Ovary (tissue), 9 donors: ENCODE data around the gene KIF7. TPM values are rescaled to one million over a fixed set of nuclear protein-coding genes. Genes with fewer than 3 reads are reported as not detected.
A peak's percentile ranks its signal among the peaks of the same experiment; 100 is the strongest.

Source experiments
- DNase-seq, 5 donors: peaks; one replicate each; pipeline ENCODE4 v3.0.0-alpha.2; 2019 to 2020
- H3K27ac ChIP-seq, 2 donors: fragments of 200-600 bp; one replicate each; pipeline versions ENCODE4 v1.5.1 to v1.8.0; 2019 to 2022
- H3K27me3 ChIP-seq: fragments of 200-600 bp; one replicate; pipeline ENCODE4 v1.8.0; 2022
- H3K36me3 ChIP-seq: fragments of 200-600 bp; sonication (generic); one replicate; pipeline ENCODE4 v1.5.1; 2019
- H3K4me1 ChIP-seq: one replicate; pipeline ENCODE4 v1.8.1; 2013; ENCODE audit warnings: mild to moderate bottlenecking, moderate library complexity; ENCODE audit not compliant: insufficient read depth
- H3K4me3 ChIP-seq: fragments of 200-600 bp; sonication (generic); one replicate; pipeline ENCODE4 v1.5.1; 2017
- H3K9me3 ChIP-seq, 2 donors: fragments of 200-600 bp in 1 of 2; sonication (generic) in 1 of 2; one replicate each; pipeline versions ENCODE4 v1.5.1 to v1.8.1; 2013 to 2019; ENCODE audit warnings: mild to moderate bottlenecking in 1 of 2, moderate library complexity in 1 of 2
- CTCF ChIP-seq, 3 donors: fragments of 450-650 bp in 2 of 3; fragments of 200-600 bp in 1 of 3; IDR thresholded peaks; one replicate each; pipeline versions ENCODE4 v1.5.1 to v1.8.0; 2016 to 2022; ENCODE audit warnings: antibody characterized with exemption in 3 of 3, mild to moderate bottlenecking in 1 of 3
- EP300 ChIP-seq: sonication (generic); formaldehyde crosslinking; IDR thresholded peaks from one replicate; pipeline ENCODE4 v1.6.1; 2017; ENCODE audit warnings: antibody characterized with exemption
- POLR2A ChIP-seq: fragments of 450-650 bp; IDR thresholded peaks from one replicate; pipeline ENCODE4 v1.6.1; 2017; ENCODE audit warnings: antibody characterized with exemption, mild to moderate bottlenecking, moderate library complexity
- WGBS, 3 donors: extraction: QIAGEN DNeasy Blood & Tissue Kit in 1 of 3; methylation state at CpG; one replicate each; pipeline versions ENCODE4 v1.1.5 to v1.1.7; 2013 to 2017; 5-methylcytosine and 5-hydroxymethylcytosine counted together
- intact Hi-C, 4 donors: fragments of 100-400 bp; cut with DNase I; formaldehyde crosslinking; loops; one replicate each; pipeline versions ENCODE4 v1.11.0 to v1.15.1; 2022 to 2023
- polyA plus RNA-seq, 2 donors: library from polyadenylated mRNA; stranded (reverse); fragments of 200-250 nt in 1 of 2; fragments of 350-450 nt in 1 of 2; fragmentation: Illumina TruSeq in 1 of 2; extraction: RNeasy Lipid Tissue Mini Kit (QIAGEN cat#74804) in 1 of 2; gene quantifications; one replicate each; pipeline ENCODE4 v1.2.3, GENCODE V29; 2013 to 2014
- total RNA-seq, 7 donors: library from RNA; depleted of rRNA in 2 of 7; stranded (reverse); fragments of >200 nt in 2 of 7; fragmentation: NEBNext Ultra II Directional in 3 of 7; extraction: Animal tissue kit (Norgen Biotek cat#: 25700) in 3 of 7; gene quantifications; one replicate each; pipeline versions ENCODE4 v1.1.0 to v1.2.4, GENCODE V29; 2016 to 2023
- donor health status: DM: no; HTN: no; CAD: no; lungs with moderate emphysema.
- donor health status: DM: no; HTN: no; CAD: no.
- donor health status: Bipolar disorder and iron deficiency.
- donor health status: DM: yes; HTN: yes; CAD: no.
- donor health status: DM: no; HTN: no; CAD: no.
- donor health status: DM: yes; HTN: yes; CAD: no.

The KIF7 gene
- total and polyA plus RNA-seq, 9 donors: 1.5 to 16.3 (median 10.6) TPM

- no peaks in the 10 kb centered on the region for H3K27me3 ChIP-seq
- H3K4me3 ChIP-seq: peak overlapping the region; percentile 39
- WGBS, 3 donors: 82 to 85% (median 83%) methylated on average over 13 of the region's 13 CpGs
- intact Hi-C loops: no loop called here
- H3K27ac ChIP-seq: peak overlapping the region; percentile 79 to 96
- H3K9me3 ChIP-seq: no peaks in the 10 kb centered on the region
- TF ChIP-seq CTCF (IDR thresholded peaks at IDR 0.05): no peak
- no peak for TF ChIP-seq POLR2A
- TF ChIP-seq EP300: no peak
- H3K36me3 ChIP-seq: no peaks in the 10 kb centered on the region
- H3K4me1 ChIP-seq: peaks cover 7% of the 10 kb centered on the region
- no peak for DNase-seq
Observed at GRCh38 chr15:89664441-89665350, 9.4 kb upstream of the KIF7 start.

GRCh38 chr15:89662893-89663626 is 7.8 kb upstream of the KIF7 start:
- TF ChIP-seq CTCF (IDR thresholded peaks at IDR 0.05): no peak
- TF ChIP-seq EP300: no peak
- TF ChIP-seq POLR2A: no peak
- Histone ChIP-seq H3K27me3 (no peaks in the 10 kb centered on the region), H3K4me1 (peaks cover 7% of the 10 kb centered on the region), H3K4me3 (no peak overlapping the region), H3K9me3 (no peaks in the 10 kb centered on the region), H3K36me3 (no peaks in the 10 kb centered on the region), H3K27ac (peak overlapping the region in 1 of 2 donors; percentile 61)
- WGBS, 3 donors: 15 to 33% (median 20%) methylated on average over 11 of the region's 11 CpGs
- DNase-seq: peak; percentile 73 to 81 (median 78)
- intact Hi-C loops: no loop called here

GRCh38 chr15:89660556-89660955 is 5.3 kb upstream of the KIF7 start:
- Histone ChIP-seq H3K9me3 (no peaks in the 10 kb centered on the region), H3K4me1 (peaks cover 4% of the 10 kb centered on the region), H3K27ac (no peak overlapping the region), H3K27me3 (no peaks in the 10 kb centered on the region), H3K36me3 (no peaks in the 10 kb centered on the region), H3K4me3 (no peak overlapping the region)
- intact Hi-C loops: no loop called here
- 75 to 87% (median 87%) methylated on average over 2 of the region's 2 CpGs for WGBS, 3 donors
- TF ChIP-seq EP300 (no peak), POLR2A (no peak), CTCF (IDR thresholded peaks at IDR 0.05) (no peak)
- no peak for DNase-seq

GRCh38 chr15:89659295-89659694 is 4.0 kb upstream of the KIF7 start:
- intact Hi-C loops: no loop called here
- Histone ChIP-seq H3K27me3 (no peaks in the 10 kb centered on the region), H3K27ac (no peak overlapping the region), H3K4me3 (no peak overlapping the region), H3K9me3 (no peaks in the 10 kb centered on the region), H3K4me1 (peaks cover 7% of the 10 kb centered on the region), H3K36me3 (no peaks in the 10 kb centered on the region)
- no peak for DNase-seq
- no peak for TF ChIP-seq CTCF (IDR thresholded peaks at IDR 0.05)
- no peak for TF ChIP-seq POLR2A
- TF ChIP-seq EP300: no peak
- 84 to 89% (median 88%) methylated on average over 2 of the region's 2 CpGs for WGBS, 3 donors
